Chondrocyte (in vitro differentiated cells): ENCODE results near the gene CTRL. TPM values are rescaled to one million over a fixed set of nuclear protein-coding genes. Genes with fewer than 3 reads are reported as not detected.

Experiments used
- DNase-seq: peaks from one replicate; pipeline ENCODE4 v3.0.0; 2021; ENCODE audit warnings: mixed read lengths, low spot score
- H3K27ac Mint-ChIP-seq: one replicate; pipeline ENCODE4 v1.8.0; 2021; ENCODE audit warnings: mild to moderate bottlenecking, moderate library complexity, mixed read lengths; ENCODE audit not compliant: unreplicated experiment
- H3K27me3 Mint-ChIP-seq: 2 replicates; pipeline ENCODE4 v1.8.0; 2021; ENCODE audit warnings: low read depth, mixed read lengths
- H3K36me3 Mint-ChIP-seq: 2 replicates; pipeline ENCODE4 v1.8.0; 2021; ENCODE audit warnings: low read depth, mixed read lengths
- H3K4me1 Mint-ChIP-seq: 2 replicates; pipeline ENCODE4 v1.8.0; 2021; ENCODE audit warnings: low read depth, mild to moderate bottlenecking, mixed read lengths
- H3K4me3 Mint-ChIP-seq: one replicate; pipeline ENCODE4 v1.8.0; 2021; ENCODE audit warnings: mild to moderate bottlenecking, moderate library complexity, mixed read lengths; ENCODE audit not compliant: unreplicated experiment
- H3K9me3 Mint-ChIP-seq: 2 replicates; pipeline ENCODE4 v1.8.0; 2021; ENCODE audit warnings: low read depth, mixed read lengths
- CTCF ChIP-seq: fragments of 200-600 bp; sonication (generic); IDR thresholded peaks from 2 replicates; pipeline ENCODE4 v1.5.0; 2021; ENCODE audit warnings: antibody characterized with exemption, mild to moderate bottlenecking, moderate library complexity
- total RNA-seq: library from RNA; stranded (reverse); gene quantifications from 3 replicates; pipeline ENCODE4 v1.2.1, GENCODE V29; 2021

The CTRL gene
- total RNA-seq, 1 donor from 2014 or later, result not detected

- Mint-ChIP-seq H3K4me1 (peaks cover 27% of the 10 kb centered on the region), H3K27me3 (no peaks in the 10 kb centered on the region), H3K9me3 (no peaks in the 10 kb centered on the region), H3K4me3 (peak overlapping the region; percentile 98), H3K36me3 (peaks cover 2% of the 10 kb centered on the region), H3K27ac (peak overlapping the region; percentile 97)
- TF ChIP-seq CTCF, result no peak
- DNase-seq, result no peak
Observed at GRCh38 chr16:67935101-67935401, 3.4 kb upstream of the CTRL start.

- H3K27ac Mint-ChIP-seq, result peak overlapping the region; percentile 97
- DNase-seq, result peak; percentile 93
- TF ChIP-seq CTCF, result no peak
- H3K9me3 Mint-ChIP-seq, result no peaks in the 10 kb centered on the region
- H3K4me1 Mint-ChIP-seq, result peaks cover 27% of the 10 kb centered on the region
- peak overlapping the region; percentile 98 for H3K4me3 Mint-ChIP-seq
- no peaks in the 10 kb centered on the region for H3K27me3 Mint-ChIP-seq
- H3K36me3 Mint-ChIP-seq, result no peaks in the 10 kb centered on the region
Observed at GRCh38 chr16:67934306-67935100, 2.8 kb upstream of the CTRL start.

- no peaks in the 10 kb centered on the region for H3K27me3 Mint-ChIP-seq
- no peaks in the 10 kb centered on the region for H3K36me3 Mint-ChIP-seq
- H3K4me3 Mint-ChIP-seq, result no peak overlapping the region
- DNase-seq, result no peak
- TF ChIP-seq CTCF, result no peak
- peak overlapping the region; percentile 0 for H3K27ac Mint-ChIP-seq
- H3K9me3 Mint-ChIP-seq, result no peaks in the 10 kb centered on the region
- peaks cover 27% of the 10 kb centered on the region for H3K4me1 Mint-ChIP-seq
Observed at GRCh38 chr16:67933805-67934204, 2.1 kb upstream of the CTRL start.

- H3K4me1 Mint-ChIP-seq, result peaks cover 26% of the 10 kb centered on the region
- peak; percentile 69 for DNase-seq
- H3K4me3 Mint-ChIP-seq, result no peak overlapping the region
Observed at GRCh38 chr16:67932462-67932840, 789 bp upstream of the CTRL start.

GRCh38 chr16:67930678-67931211 is 917 bp downstream of the CTRL start:
- Mint-ChIP-seq H3K9me3 (no peaks in the 10 kb centered on the region), H3K27me3 (no peaks in the 10 kb centered on the region), H3K27ac (no peak overlapping the region), H3K4me3 (no peak overlapping the region), H3K36me3 (peaks cover 1% of the 10 kb centered on the region), H3K4me1 (peaks cover 27% of the 10 kb centered on the region)
- TF ChIP-seq CTCF, result no peak
- peak; percentile 81 for DNase-seq

More at GRCh38 chr16:67932462-67932840, 789 bp upstream of the CTRL start:
- no peaks in the 10 kb centered on the region for H3K27me3 Mint-ChIP-seq
- H3K9me3 Mint-ChIP-seq, result no peaks in the 10 kb centered on the region
- no peak overlapping the region for H3K27ac Mint-ChIP-seq
- peaks cover 1% of the 10 kb centered on the region for H3K36me3 Mint-ChIP-seq
- no peak for TF ChIP-seq CTCF
